H1 (cell line): ENCODE measurements around the gene HTRA1. TPM values are rescaled to one million over a fixed set of nuclear protein-coding genes. Genes with fewer than 3 reads are reported as not detected.

Experiments
- CTCF ChIA-PET: fragments of 300-600 bp; sonication (Branson Sonifier 250); formaldehyde crosslinking; loops from one replicate; lab custom pipeline; 2021; ENCODE audit not compliant: partially characterized antibody; lab: Charles Lee
- POLR2A ChIA-PET: fragments of 300-600 bp; sonication (Branson Sonifier 250); formaldehyde crosslinking; loops from one replicate; lab custom pipeline; 2021; ENCODE audit warnings: inconsistent platforms; ENCODE audit not compliant: partially characterized antibody; lab: Charles Lee
- DNase-seq, 2 experiments: peaks; one replicate each; pipeline versions ENCODE4 v3.0.0 to v3.0.0-alpha.2; 2010 to 2022; ENCODE audit warnings: low spot score in 2 of 2, low read depth in 1 of 2, mixed read lengths in 1 of 2
- FAIRE-seq: peaks from 2 replicates; lab custom pipeline; 2011; peaks lifted over from hg19 to GRCh38; lab: Jason Lieb, UNC
- H2AFZ ChIP-seq: 2 replicates; pipeline ENCODE4 v1.8.1; 2012; ENCODE audit warnings: low read length, inconsistent platforms
- H2AK5ac ChIP-seq: 2 replicates; pipeline ENCODE4 v1.6.1; 2013; ENCODE audit warnings: low read depth, low read length
- H2BK120ac ChIP-seq: replicated peaks from 2 replicates; pipeline ENCODE3; 2013; ENCODE audit warnings: low read depth, low read length, inconsistent platforms
- H2BK12ac ChIP-seq: 2 replicates; pipeline ENCODE4 v1.6.1; 2013; ENCODE audit warnings: low read depth, low read length
- H2BK15ac ChIP-seq: 2 replicates; pipeline ENCODE4 v1.6.1; 2013; ENCODE audit warnings: low read length
- H2BK20ac ChIP-seq: 2 replicates; pipeline ENCODE4 v1.6.1; 2013; ENCODE audit warnings: low read length
- H2BK5ac ChIP-seq: 2 replicates; pipeline ENCODE4 v1.6.1; 2013; ENCODE audit warnings: low read depth, low read length
- H3K14ac ChIP-seq: 2 replicates; pipeline ENCODE4 v1.6.1; 2013; ENCODE audit warnings: inconsistent platforms; ENCODE audit not compliant: insufficient read length
- H3K18ac ChIP-seq: 2 replicates; pipeline ENCODE4 v1.6.1; 2013; ENCODE audit warnings: low read length; ENCODE audit errors: extremely low read depth
- H3K23ac ChIP-seq: 2 replicates; pipeline ENCODE4 v1.6.1; 2013; ENCODE audit warnings: inconsistent platforms; ENCODE audit not compliant: insufficient read length
- H3K23me2 ChIP-seq: 2 replicates; pipeline ENCODE4 v1.6.1; 2013; ENCODE audit warnings: low read depth, low read length
- H3K27ac ChIP-seq: 2 replicates; pipeline ENCODE4 v1.6.1; 2011; ENCODE audit warnings: low read depth, low read length, inconsistent platforms
- H3K27me3 ChIP-seq, 4 experiments: replicated peaks in 1 of 4; 1 replicate in 1 of 4; 2 replicates in 3 of 4; pipeline versions ENCODE4 v1.6.1 to v1.8.1; 2011 to 2013; ENCODE audit warnings: low read length in 3 of 4, mild to moderate bottlenecking in 3 of 4, inconsistent platforms in 2 of 4, mixed read lengths in 2 of 4, moderate library complexity in 1 of 4; ENCODE audit not compliant: control insufficient read depth in 3 of 4, insufficient read depth in 3 of 4; ENCODE audit errors: extremely low read depth in 1 of 4
- H3K36me3 ChIP-seq, 4 experiments: 2 replicates each; pipeline versions ENCODE4 v1.6.1 to v1.8.1; 2011 to 2013; ENCODE audit warnings: mild to moderate bottlenecking in 4 of 4, low read length in 3 of 4, moderate library complexity in 2 of 4, control low read depth in 1 of 4, inconsistent platforms in 1 of 4; ENCODE audit not compliant: insufficient read depth in 4 of 4, control insufficient read depth in 2 of 4
- H3K4ac ChIP-seq: replicated peaks from 2 replicates; pipeline ENCODE3; 2013; ENCODE audit warnings: low read length, low read depth, mixed read lengths, inconsistent platforms; ENCODE audit not compliant: insufficient read length
- H3K4me1 ChIP-seq, 4 experiments: replicated peaks in 1 of 4; 1 replicate in 1 of 4; 2 replicates in 3 of 4; pipeline versions ENCODE4 v1.6.1 to v1.8.1; 2011 to 2013; ENCODE audit warnings: low read length in 3 of 4, inconsistent platforms in 2 of 4, mixed read lengths in 1 of 4; ENCODE audit not compliant: insufficient read depth in 4 of 4, control insufficient read depth in 3 of 4
- H3K4me2 ChIP-seq, 2 experiments: 2 replicates each; pipeline versions ENCODE4 v1.6.1 to v1.8.1; 2011 to 2013; ENCODE audit warnings: low read depth in 2 of 2, low read length in 2 of 2, control low read depth in 1 of 2, inconsistent platforms in 1 of 2, mild to moderate bottlenecking in 1 of 2; ENCODE audit not compliant: insufficient read depth in 1 of 2
- H3K4me3 ChIP-seq, 4 experiments: fragments of 200-600, 300-600 bp in 1 of 4; sonication (generic), shearing (Covaris generic), sonication (Bioruptor Twin) in 1 of 4; 2 replicates each; pipeline versions ENCODE4 v1.5.1 to v1.8.1; 2011 to 2016; ENCODE audit warnings: low read length in 4 of 4, low read depth in 3 of 4, control low read depth in 2 of 4, inconsistent platforms in 2 of 4, mild to moderate bottlenecking in 2 of 4, mixed read lengths in 1 of 4, moderate library complexity in 1 of 4; ENCODE audit not compliant: insufficient read depth in 2 of 4; ENCODE audit errors: extremely low read depth in 1 of 4
- H3K56ac ChIP-seq: replicated peaks from 2 replicates; pipeline ENCODE3; 2013; ENCODE audit warnings: low read depth, mild to moderate bottlenecking, mixed read lengths, low read length, inconsistent platforms; ENCODE audit not compliant: insufficient read length
- H3K79me1 ChIP-seq: 2 replicates; pipeline ENCODE4 v1.6.1; 2013; ENCODE audit warnings: low read depth, low read length, control low read depth
- H3K79me2 ChIP-seq, 2 experiments: 2 replicates each; pipeline versions ENCODE4 v1.6.1 to v1.8.1; 2012 to 2013; ENCODE audit warnings: low read length in 2 of 2, mild to moderate bottlenecking in 2 of 2, inconsistent platforms in 1 of 2; ENCODE audit not compliant: insufficient read depth in 2 of 2, control insufficient read depth in 1 of 2
- H3K9ac ChIP-seq, 4 experiments: replicated peaks in 1 of 4; 1 replicate in 1 of 4; 2 replicates in 3 of 4; pipeline versions ENCODE4 v1.6.1 to v1.8.1; 2011 to 2013; ENCODE audit warnings: low read depth in 3 of 4, low read length in 3 of 4, control low read depth in 2 of 4, mild to moderate bottlenecking in 2 of 4, moderate library complexity in 2 of 4, inconsistent platforms in 1 of 4; ENCODE audit errors: extremely low read depth in 1 of 4
- H3K9me3 ChIP-seq, 2 experiments: 2 replicates each; pipeline versions ENCODE4 v1.6.1 to v1.8.1; 2012 to 2013; ENCODE audit warnings: mild to moderate bottlenecking in 2 of 2, moderate library complexity in 2 of 2, control low read depth in 1 of 2, inconsistent platforms in 1 of 2, low read depth in 1 of 2, low read length in 1 of 2, mixed read lengths in 1 of 2; ENCODE audit not compliant: insufficient read depth in 2 of 2
- H4K20me1 ChIP-seq, 2 experiments: replicated peaks in 1 of 2; 2 replicates each; pipeline versions ENCODE3 to v1.8.1; 2011 to 2013; ENCODE audit warnings: inconsistent platforms in 2 of 2, low read length in 2 of 2, mild to moderate bottlenecking in 1 of 2; ENCODE audit not compliant: insufficient read depth in 2 of 2, control insufficient read depth in 1 of 2
- H4K5ac ChIP-seq: 2 replicates; pipeline ENCODE4 v1.6.1; 2013; ENCODE audit warnings: low read length, low read depth, mixed read lengths, inconsistent platforms; ENCODE audit not compliant: insufficient read length
- H4K8ac ChIP-seq: 2 replicates; pipeline ENCODE4 v1.8.0; 2013; ENCODE audit warnings: mild to moderate bottlenecking, moderate library complexity, low read length, inconsistent platforms; ENCODE audit not compliant: insufficient read depth; ENCODE audit errors: extremely low read depth
- H4K91ac ChIP-seq: replicated peaks from 2 replicates; pipeline ENCODE3; 2013; ENCODE audit warnings: low read length, mixed read lengths, inconsistent platforms; ENCODE audit not compliant: insufficient read length
- CREB1 ChIP-seq: IDR thresholded peaks from 2 replicates; pipeline ENCODE4 v1.6.1; 2012; ENCODE audit warnings: inconsistent platforms
- KDM5A ChIP-seq: fragments of 200-600 bp; IDR thresholded peaks from 2 replicates; pipeline ENCODE4 v1.7.1; 2012; ENCODE audit warnings: mild to moderate bottlenecking, low read length, inconsistent platforms, mixed read lengths
- MAFK ChIP-seq: IDR thresholded peaks from 2 replicates; pipeline ENCODE4 v1.6.1; 2012; ENCODE audit warnings: low read depth, mild to moderate bottlenecking, improper control_type of control experiment, low read length
- PHF8 ChIP-seq: fragments of 200-600 bp; sonication (generic); conservative IDR thresholded peaks from 2 replicates; pipeline ENCODE4 v1.7.1; 2012; ENCODE audit warnings: low read depth, mild to moderate bottlenecking, inconsistent platforms, low read length, moderate library complexity
- RBBP5 ChIP-seq: IDR thresholded peaks from 2 replicates; pipeline ENCODE4 v1.7.1; 2012; ENCODE audit warnings: low read depth, mild to moderate bottlenecking, inconsistent platforms, low read length, moderate library complexity, borderline replicate concordance
- TAF1 ChIP-seq: IDR thresholded peaks from 2 replicates; pipeline ENCODE4 v1.6.1; 2011; ENCODE audit warnings: mild to moderate bottlenecking, low read depth, low read length
- TBP ChIP-seq: IDR thresholded peaks from 2 replicates; pipeline ENCODE4 v1.6.1; 2011; ENCODE audit warnings: low read depth, low read length, improper control_type of control experiment
- TEAD4 ChIP-seq: IDR thresholded peaks from 2 replicates; pipeline ENCODE4 v1.6.1; 2012; ENCODE audit warnings: low read depth, low read length, inconsistent platforms, mixed read lengths
- WGBS, 2 experiments: shearing (Covaris generic) in 1 of 2; methylation state at CpG; one replicate each; pipeline versions ENCODE4 v1.1.6 to v1.1.7; 2013 to 2015; ENCODE audit warnings: low lambda C conversion rate in 2 of 2, mixed read lengths in 2 of 2, inconsistent platforms in 1 of 2, low coverage in 1 of 2, missing lambda C conversion rate in 1 of 2; ENCODE audit not compliant: insufficient replicate concordance in 2 of 2, insufficient coverage in 1 of 2, insufficient read length in 1 of 2; ENCODE audit errors: extremely low coverage in 1 of 2, missing lambda C conversion rate in 1 of 2; 5-methylcytosine and 5-hydroxymethylcytosine counted together
- polyA plus RNA-seq, 7 experiments: library from polyadenylated mRNA; depleted of rRNA in 3 of 7; stranded (reverse) in 5 of 7; unstranded in 2 of 7; fragments of >200 nt in 5 of 7; fragments of 200-250 nt in 2 of 7; gene quantifications; 1 replicate in 5 of 7; 2 replicates in 1 of 7; 4 replicates in 1 of 7; pipeline versions ENCODE4 v1.2.1 to v1.2.3, GENCODE V29; 2011 to 2013; ENCODE audit warnings: missing spikeins in 2 of 7, mixed read lengths in 2 of 7
- total RNA-seq: library from RNA; stranded (reverse); fragmentation: NEBNext Ultra II Directional; extraction: Animal tissue kit (Norgen Biotek cat#: 25700); gene quantifications from 2 replicates; pipeline ENCODE4 v1.2.1, GENCODE V29; 2021
- TF ChIP-seq, protein P1 (sequence below): IDR thresholded peaks from 2 replicates; pipeline ENCODE4 v1.6.1; 2012; ENCODE audit warnings: inconsistent platforms
- TF ChIP-seq, protein P2 (sequence below): IDR thresholded peaks from 2 replicates; pipeline ENCODE4 v1.6.1; 2012; ENCODE audit warnings: inconsistent platforms

HTRA1 gene
- total and polyA plus RNA-seq, 2 of the 8 experiments (the other 6 are each of a cell fraction or from before 2014, with no cell fraction given), result 15.8 to 20.1 TPM

DNA sequence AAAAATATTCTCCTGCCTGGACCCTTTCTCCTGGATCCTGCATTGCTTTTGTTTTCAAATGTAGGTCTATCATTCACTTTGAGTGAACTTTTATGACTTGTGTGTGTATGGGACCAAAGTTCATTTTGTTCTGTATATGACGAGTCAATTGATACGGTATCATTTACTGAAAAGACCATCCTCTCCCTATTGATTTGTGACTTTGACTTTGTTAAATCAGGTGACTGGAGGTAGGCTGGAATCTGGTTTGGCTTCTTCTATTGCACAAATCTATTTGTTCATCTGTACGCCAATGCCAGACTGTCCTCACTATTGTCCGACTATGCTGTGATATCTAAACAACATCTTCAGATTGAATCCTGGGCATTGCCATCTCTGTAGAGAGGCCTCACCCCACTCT is 12.2 kb upstream of the HTRA1 start:
- H3K4me1 ChIP-seq, result no peaks in the 10 kb centered on the region
- FAIRE-seq, result no peak
- TF ChIP-seq CREB1 (no peak), MAFK (no peak), TBP (no peak), RBBP5 (no peak), TEAD4 (no peak), TAF1 (no peak), PHF8 (no peak), KDM5A (no peak)
- TF ChIP-seq, protein P1, sequence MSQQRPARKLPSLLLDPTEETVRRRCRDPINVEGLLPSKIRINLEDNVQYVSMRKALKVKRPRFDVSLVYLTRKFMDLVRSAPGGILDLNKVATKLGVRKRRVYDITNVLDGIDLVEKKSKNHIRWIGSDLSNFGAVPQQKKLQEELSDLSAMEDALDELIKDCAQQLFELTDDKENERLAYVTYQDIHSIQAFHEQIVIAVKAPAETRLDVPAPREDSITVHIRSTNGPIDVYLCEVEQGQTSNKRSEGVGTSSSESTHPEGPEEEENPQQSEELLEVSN, result no peak
- TF ChIP-seq, protein P2, sequence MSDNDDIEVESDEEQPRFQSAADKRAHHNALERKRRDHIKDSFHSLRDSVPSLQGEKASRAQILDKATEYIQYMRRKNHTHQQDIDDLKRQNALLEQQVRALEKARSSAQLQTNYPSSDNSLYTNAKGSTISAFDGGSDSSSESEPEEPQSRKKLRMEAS, result no peak
- no peak overlapping the region for H3K4me3 ChIP-seq
- no peak overlapping the region for H3K9ac ChIP-seq
- POLR2A ChIA-PET, result no interaction called here
- H3K56ac ChIP-seq, result no peak overlapping the region
- H2BK15ac ChIP-seq, result no peak overlapping the region
- no peaks in the 10 kb centered on the region for H3K79me2 ChIP-seq
- H2AFZ ChIP-seq, result no peak overlapping the region
- H2BK12ac ChIP-seq, result no peak overlapping the region
- H3K23me2 ChIP-seq, result no peaks in the 10 kb centered on the region
- H3K9me3 ChIP-seq, result peaks cover 3 to 10% of the 10 kb centered on the region in 2 experiments; a peak in 3 of 4 replicates
- no peak overlapping the region for H3K14ac ChIP-seq
- H3K4ac ChIP-seq, result no peak overlapping the region
- no peak overlapping the region for H2BK5ac ChIP-seq
- no peak overlapping the region for H3K27ac ChIP-seq
- H3K79me1 ChIP-seq, result no peaks in the 10 kb centered on the region
- H3K23ac ChIP-seq, result no peak overlapping the region
- H2BK20ac ChIP-seq, result no peak overlapping the region
- no peak overlapping the region for H3K4me2 ChIP-seq
- WGBS, 2 experiments, result 94% methylated on average over 4 of the region's 4 CpGs; no CpG with 5 or more reads in 1 of the 2 experiments
- no peak overlapping the region for H4K8ac ChIP-seq
- no peaks in the 10 kb centered on the region for H3K36me3 ChIP-seq
- CTCF ChIA-PET, result interaction anchor here (1.8 kb wide), 1 partner anchor 15 kb away, joined by 7 read pairs; no protein-coding TSS in a partner anchor
- no peak overlapping the region for H4K91ac ChIP-seq
- H4K5ac ChIP-seq, result no peak overlapping the region
- no peaks in the 10 kb centered on the region for H4K20me1 ChIP-seq
- DNase-seq, result no peak
- no peak overlapping the region for H3K18ac ChIP-seq
- H2AK5ac ChIP-seq, result no peak overlapping the region
- H2BK120ac ChIP-seq, result no peak overlapping the region
- no peaks in the 10 kb centered on the region for H3K27me3 ChIP-seq
